Erythroblast (primary cell): Measurements from ENCODE around the gene HOXC4.
"Not testable (repeated sequence)": the region's sequence is repeated elsewhere in the genome, so short reads cannot be mapped to it uniquely, and the experiment has no call there.

ENCODE experiments used
- GATA1 ChIP-seq: IDR thresholded peaks from 2 replicates; pipeline ENCODE4 v1.6.1; 2011; ENCODE audit warnings: low read depth, mild to moderate bottlenecking, control low read depth, low read length, moderate library complexity
- POLR2A ChIP-seq: IDR thresholded peaks from 2 replicates; pipeline ENCODE4 v1.6.1; 2011; ENCODE audit warnings: mild to moderate bottlenecking, low read length

DNA sequence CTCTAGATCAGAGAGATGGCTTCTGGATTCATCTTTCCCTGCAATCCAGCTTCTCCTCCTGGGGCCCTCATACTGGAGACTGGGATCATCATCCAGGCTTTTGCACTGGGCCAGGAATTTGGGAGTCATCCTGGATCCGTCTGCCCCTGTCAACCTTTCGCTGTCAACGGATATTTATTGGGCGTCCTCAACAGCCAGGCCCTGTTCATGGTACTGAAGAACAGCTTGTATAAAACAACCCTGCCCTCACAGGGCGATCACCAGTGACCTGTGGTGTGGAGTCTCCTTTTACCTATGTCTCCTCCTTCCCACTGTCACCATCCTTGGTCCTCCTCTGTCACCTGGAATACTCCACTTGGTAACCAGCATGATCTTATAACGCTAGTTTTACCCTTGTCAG lies 48.6 kb downstream of the HOXC4 start:
- not testable (repeated sequence) for TF ChIP-seq POLR2A, GATA1
